PFSK-1 (cell line): ENCODE measurements around the gene MPPE1.

ENCODE experiments used
- REST ChIP-seq, 2 experiments: IDR thresholded peaks; 2 replicates each; pipeline versions ENCODE4 v1.6.1 to v1.8.0; 2011 to 2012; ENCODE audit warnings: low read depth in 2 of 2, low read length in 2 of 2, control low read depth in 1 of 2, inconsistent platforms in 1 of 2, mild to moderate bottlenecking in 1 of 2, moderate library complexity in 1 of 2; ENCODE audit not compliant: insufficient read depth in 1 of 2
- TAF1 ChIP-seq: IDR thresholded peaks from 2 replicates; pipeline ENCODE4 v1.6.1; 2012; ENCODE audit warnings: low read length, control low read depth, borderline replicate concordance; ENCODE audit not compliant: insufficient read depth

- TF ChIP-seq TAF1 (no peak), REST (IDR thresholded peaks at IDR 0.05; ENCODE audit: insufficient read depth in 1 of 2, low read depth in 2 of 2, low read length in 2 of 2) (no peak)
These were observed 32.8 kb upstream of the MPPE1 start for GRCh38 chr18:11940956-11941355.
